SK-N-SH treated with all-trans-retinoic acid at 6 μM for 48 hours (cell line): ENCODE measurements around the gene HAPLN2.

ENCODE experiments used
- ARNTL ChIP-seq: fragments of 450-650 bp; formaldehyde crosslinking; IDR thresholded peaks from 2 replicates; pipeline ENCODE4 v1.5.0; 2020; ENCODE audit warnings: low read depth, mild to moderate bottlenecking, moderate library complexity, borderline replicate concordance
- BACH2 ChIP-seq: fragments of 250-450 bp; sonication (Bioruptor Pico); IDR thresholded peaks from 2 replicates; pipeline ENCODE4 v1.9.0; 2021; ENCODE audit warnings: mild to moderate bottlenecking, borderline replicate concordance
- OSR1 ChIP-seq: fragments of 250-450 bp; sonication (Bioruptor Pico); IDR thresholded peaks from 2 replicates; pipeline ENCODE4 v1.8.0; 2022; ENCODE audit warnings: moderate library complexity, mild to moderate bottlenecking, inconsistent platforms
- RARB ChIP-seq: fragments of 250-450 bp; sonication (Bioruptor Pico); IDR thresholded peaks from 2 replicates; pipeline ENCODE4 v1.8.0; 2021; ENCODE audit warnings: mild to moderate bottlenecking, moderate library complexity
- TCF4 ChIP-seq: fragments of 250-450 bp; sonication (Bioruptor Pico); IDR thresholded peaks from 2 replicates; pipeline ENCODE4 v1.8.0; 2021; ENCODE audit warnings: mild to moderate bottlenecking, moderate library complexity, borderline replicate concordance
- ZFP3 ChIP-seq: fragments of 250-450 bp; sonication (Bioruptor Pico); IDR thresholded peaks from 2 replicates; pipeline ENCODE4 v1.5.0; 2020; ENCODE audit warnings: mild to moderate bottlenecking, moderate library complexity
- ZFP30 ChIP-seq: fragments of 450-650 bp; formaldehyde crosslinking; IDR thresholded peaks from 2 replicates; pipeline ENCODE4 v1.5.0; 2022; ENCODE audit warnings: mild to moderate bottlenecking, moderate library complexity
- ZNF70 ChIP-seq: fragments of 450-650 bp; formaldehyde crosslinking; IDR thresholded peaks from 2 replicates; pipeline ENCODE4 v1.5.0; 2020; ENCODE audit warnings: mild to moderate bottlenecking, moderate library complexity
- ZNF8 ChIP-seq: fragments of 450-650 bp; formaldehyde crosslinking; IDR thresholded peaks from 2 replicates; pipeline ENCODE4 v1.5.0; 2020; ENCODE audit warnings: mild to moderate bottlenecking, moderate library complexity
- TF ChIP-seq, protein P1 (sequence below): fragments of 250-450 bp; sonication (Bioruptor Pico); IDR thresholded peaks from 2 replicates; pipeline ENCODE4 v1.8.0; 2020; ENCODE audit warnings: mild to moderate bottlenecking, moderate library complexity, borderline replicate concordance
- TF ChIP-seq, protein P2 (sequence below): fragments of 250-450 bp; sonication (Bioruptor Pico); IDR thresholded peaks from 2 replicates; pipeline ENCODE4 v1.5.1; 2020; ENCODE audit warnings: low read depth, mild to moderate bottlenecking, moderate library complexity
- TF ChIP-seq, protein P3 (sequence below): fragments of 250-450 bp; sonication (Bioruptor Pico); IDR thresholded peaks from 2 replicates; pipeline ENCODE4 v1.5.0; 2020; ENCODE audit warnings: mild to moderate bottlenecking, moderate library complexity
- TF ChIP-seq, protein P4 (sequence below): fragments of 250-450 bp; sonication (Bioruptor Pico); IDR thresholded peaks from 2 replicates; pipeline ENCODE4 v1.8.0; 2021; ENCODE audit warnings: low read depth, mild to moderate bottlenecking, moderate library complexity, borderline replicate concordance
- TF ChIP-seq, protein P5 (sequence below): fragments of 250-450 bp; sonication (Bioruptor Pico); IDR thresholded peaks from 2 replicates; pipeline ENCODE4 v1.5.1; 2021; ENCODE audit warnings: mild to moderate bottlenecking, moderate library complexity

DNA sequence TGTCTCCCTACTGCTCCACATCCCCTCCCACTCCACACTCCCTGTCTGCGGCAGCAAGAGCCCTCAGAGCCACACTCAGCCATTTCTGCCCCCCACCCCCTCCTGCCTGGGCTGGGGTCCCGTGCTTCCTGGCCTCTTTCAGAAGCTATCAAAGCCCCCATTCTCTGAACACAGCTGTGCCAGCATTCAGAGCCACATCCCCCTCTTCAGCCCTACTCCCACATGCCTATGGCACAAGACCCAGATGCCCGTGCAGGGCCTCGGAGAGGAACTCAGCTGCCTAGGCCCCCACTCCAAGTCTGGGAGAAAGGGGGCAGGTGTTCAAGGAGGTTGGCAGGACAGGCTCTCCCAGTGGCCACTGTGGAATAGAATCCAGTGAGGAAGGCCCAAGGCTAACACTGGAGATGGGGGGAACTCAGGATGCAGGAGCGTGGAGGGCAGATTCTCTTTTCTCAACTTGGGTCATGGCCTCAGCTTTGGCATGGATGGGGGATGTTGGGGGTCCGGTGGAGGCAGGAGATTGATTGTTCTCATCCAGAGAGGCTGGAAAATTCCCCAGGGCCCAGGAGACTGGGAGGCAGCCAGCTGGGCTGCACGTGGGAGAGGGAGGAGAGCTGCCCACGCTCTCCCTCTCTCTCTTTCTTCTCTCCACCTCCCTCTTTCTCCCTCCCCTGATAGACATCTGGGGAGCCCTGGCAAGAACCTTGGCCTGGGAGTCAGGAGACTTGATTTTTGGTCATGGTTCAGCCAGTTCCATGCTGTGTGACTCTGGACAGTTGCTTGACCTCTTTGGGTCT lies 19.2 kb downstream of the HAPLN2 start:
- TF ChIP-seq ZNF8 (no peak), ARNTL (CRISPR knock-in tag) (no peak), BACH2 (CRISPR knock-in tag) (no peak), ZFP3 (CRISPR knock-in tag) (no peak), TCF4 (CRISPR knock-in tag) (no peak), ZFP30 (CRISPR knock-in tag) (no peak), RARB (CRISPR knock-in tag) (no peak), ZNF70 (CRISPR knock-in tag) (no peak), OSR1 (CRISPR knock-in tag) (no peak)
- TF ChIP-seq, protein P1, sequence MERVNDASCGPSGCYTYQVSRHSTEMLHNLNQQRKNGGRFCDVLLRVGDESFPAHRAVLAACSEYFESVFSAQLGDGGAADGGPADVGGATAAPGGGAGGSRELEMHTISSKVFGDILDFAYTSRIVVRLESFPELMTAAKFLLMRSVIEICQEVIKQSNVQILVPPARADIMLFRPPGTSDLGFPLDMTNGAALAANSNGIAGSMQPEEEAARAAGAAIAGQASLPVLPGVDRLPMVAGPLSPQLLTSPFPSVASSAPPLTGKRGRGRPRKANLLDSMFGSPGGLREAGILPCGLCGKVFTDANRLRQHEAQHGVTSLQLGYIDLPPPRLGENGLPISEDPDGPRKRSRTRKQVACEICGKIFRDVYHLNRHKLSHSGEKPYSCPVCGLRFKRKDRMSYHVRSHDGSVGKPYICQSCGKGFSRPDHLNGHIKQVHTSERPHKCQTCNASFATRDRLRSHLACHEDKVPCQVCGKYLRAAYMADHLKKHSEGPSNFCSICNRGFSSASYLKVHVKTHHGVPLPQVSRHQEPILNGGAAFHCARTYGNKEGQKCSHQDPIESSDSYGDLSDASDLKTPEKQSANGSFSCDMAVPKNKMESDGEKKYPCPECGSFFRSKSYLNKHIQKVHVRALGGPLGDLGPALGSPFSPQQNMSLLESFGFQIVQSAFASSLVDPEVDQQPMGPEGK = no peak
- TF ChIP-seq, protein P2, sequence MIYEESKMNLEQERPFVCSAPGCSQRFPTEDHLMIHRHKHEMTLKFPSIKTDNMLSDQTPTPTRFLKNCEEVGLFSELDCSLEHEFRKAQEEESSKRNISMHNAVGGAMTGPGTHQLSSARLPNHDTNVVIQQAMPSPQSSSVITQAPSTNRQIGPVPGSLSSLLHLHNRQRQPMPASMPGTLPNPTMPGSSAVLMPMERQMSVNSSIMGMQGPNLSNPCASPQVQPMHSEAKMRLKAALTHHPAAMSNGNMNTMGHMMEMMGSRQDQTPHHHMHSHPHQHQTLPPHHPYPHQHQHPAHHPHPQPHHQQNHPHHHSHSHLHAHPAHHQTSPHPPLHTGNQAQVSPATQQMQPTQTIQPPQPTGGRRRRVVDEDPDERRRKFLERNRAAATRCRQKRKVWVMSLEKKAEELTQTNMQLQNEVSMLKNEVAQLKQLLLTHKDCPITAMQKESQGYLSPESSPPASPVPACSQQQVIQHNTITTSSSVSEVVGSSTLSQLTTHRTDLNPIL (CRISPR knock-in tag) = no peak
- TF ChIP-seq, protein P3, sequence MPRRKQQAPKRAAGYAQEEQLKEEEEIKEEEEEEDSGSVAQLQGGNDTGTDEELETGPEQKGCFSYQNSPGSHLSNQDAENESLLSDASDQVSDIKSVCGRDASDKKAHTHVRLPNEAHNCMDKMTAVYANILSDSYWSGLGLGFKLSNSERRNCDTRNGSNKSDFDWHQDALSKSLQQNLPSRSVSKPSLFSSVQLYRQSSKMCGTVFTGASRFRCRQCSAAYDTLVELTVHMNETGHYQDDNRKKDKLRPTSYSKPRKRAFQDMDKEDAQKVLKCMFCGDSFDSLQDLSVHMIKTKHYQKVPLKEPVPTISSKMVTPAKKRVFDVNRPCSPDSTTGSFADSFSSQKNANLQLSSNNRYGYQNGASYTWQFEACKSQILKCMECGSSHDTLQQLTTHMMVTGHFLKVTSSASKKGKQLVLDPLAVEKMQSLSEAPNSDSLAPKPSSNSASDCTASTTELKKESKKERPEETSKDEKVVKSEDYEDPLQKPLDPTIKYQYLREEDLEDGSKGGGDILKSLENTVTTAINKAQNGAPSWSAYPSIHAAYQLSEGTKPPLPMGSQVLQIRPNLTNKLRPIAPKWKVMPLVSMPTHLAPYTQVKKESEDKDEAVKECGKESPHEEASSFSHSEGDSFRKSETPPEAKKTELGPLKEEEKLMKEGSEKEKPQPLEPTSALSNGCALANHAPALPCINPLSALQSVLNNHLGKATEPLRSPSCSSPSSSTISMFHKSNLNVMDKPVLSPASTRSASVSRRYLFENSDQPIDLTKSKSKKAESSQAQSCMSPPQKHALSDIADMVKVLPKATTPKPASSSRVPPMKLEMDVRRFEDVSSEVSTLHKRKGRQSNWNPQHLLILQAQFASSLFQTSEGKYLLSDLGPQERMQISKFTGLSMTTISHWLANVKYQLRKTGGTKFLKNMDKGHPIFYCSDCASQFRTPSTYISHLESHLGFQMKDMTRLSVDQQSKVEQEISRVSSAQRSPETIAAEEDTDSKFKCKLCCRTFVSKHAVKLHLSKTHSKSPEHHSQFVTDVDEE (CRISPR knock-in tag) = no peak
- TF ChIP-seq, protein P4, sequence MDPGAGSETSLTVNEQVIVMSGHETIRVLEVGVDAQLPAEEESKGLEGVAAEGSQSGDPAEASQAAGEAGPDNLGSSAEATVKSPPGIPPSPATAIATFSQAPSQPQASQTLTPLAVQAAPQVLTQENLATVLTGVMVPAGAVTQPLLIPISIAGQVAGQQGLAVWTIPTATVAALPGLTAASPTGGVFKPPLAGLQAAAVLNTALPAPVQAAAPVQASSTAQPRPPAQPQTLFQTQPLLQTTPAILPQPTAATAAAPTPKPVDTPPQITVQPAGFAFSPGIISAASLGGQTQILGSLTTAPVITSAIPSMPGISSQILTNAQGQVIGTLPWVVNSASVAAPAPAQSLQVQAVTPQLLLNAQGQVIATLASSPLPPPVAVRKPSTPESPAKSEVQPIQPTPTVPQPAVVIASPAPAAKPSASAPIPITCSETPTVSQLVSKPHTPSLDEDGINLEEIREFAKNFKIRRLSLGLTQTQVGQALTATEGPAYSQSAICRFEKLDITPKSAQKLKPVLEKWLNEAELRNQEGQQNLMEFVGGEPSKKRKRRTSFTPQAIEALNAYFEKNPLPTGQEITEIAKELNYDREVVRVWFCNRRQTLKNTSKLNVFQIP (CRISPR knock-in tag) = no peak
- TF ChIP-seq, protein P5, sequence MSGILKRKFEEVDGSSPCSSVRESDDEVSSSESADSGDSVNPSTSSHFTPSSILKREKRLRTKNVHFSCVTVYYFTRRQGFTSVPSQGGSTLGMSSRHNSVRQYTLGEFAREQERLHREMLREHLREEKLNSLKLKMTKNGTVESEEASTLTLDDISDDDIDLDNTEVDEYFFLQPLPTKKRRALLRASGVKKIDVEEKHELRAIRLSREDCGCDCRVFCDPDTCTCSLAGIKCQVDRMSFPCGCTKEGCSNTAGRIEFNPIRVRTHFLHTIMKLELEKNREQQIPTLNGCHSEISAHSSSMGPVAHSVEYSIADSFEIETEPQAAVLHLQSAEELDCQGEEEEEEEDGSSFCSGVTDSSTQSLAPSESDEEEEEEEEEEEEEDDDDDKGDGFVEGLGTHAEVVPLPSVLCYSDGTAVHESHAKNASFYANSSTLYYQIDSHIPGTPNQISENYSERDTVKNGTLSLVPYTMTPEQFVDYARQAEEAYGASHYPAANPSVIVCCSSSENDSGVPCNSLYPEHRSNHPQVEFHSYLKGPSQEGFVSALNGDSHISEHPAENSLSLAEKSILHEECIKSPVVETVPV (CRISPR knock-in tag) = no peak
